Thymus (tissue), 11 donors: Measurements from ENCODE around the gene HECA. TPM values are rescaled to one million over a fixed set of nuclear protein-coding genes. Genes with fewer than 3 reads are reported as not detected.
"Not testable (repeated sequence)": the region's sequence is repeated elsewhere in the genome, so short reads cannot be mapped to it uniquely, and the experiment has no call there.

Source experiments
- DNase-seq, 9 donors: peaks; one replicate each; pipeline ENCODE4 v3.0.0-alpha.2; 2013; ENCODE audit warnings: low spot score in 9 of 9, low read depth in 6 of 9, missing footprints in 1 of 9
- H3K27ac ChIP-seq, 2 donors: one replicate each; pipeline ENCODE4 v1.5.1; 2013; ENCODE audit warnings: control low read depth in 1 of 2, low read depth in 1 of 2, low read length in 1 of 2, mild to moderate bottlenecking in 1 of 2, moderate library complexity in 1 of 2
- H3K27me3 ChIP-seq, 2 donors: one replicate each; pipeline ENCODE4 v1.5.1; 2013; ENCODE audit warnings: low read length in 1 of 2; ENCODE audit not compliant: control insufficient read depth in 2 of 2, insufficient read depth in 1 of 2
- H3K36me3 ChIP-seq, 2 donors: one replicate each; pipeline ENCODE4 v1.5.1; 2013; ENCODE audit warnings: low read length in 1 of 2, mild to moderate bottlenecking in 1 of 2, moderate library complexity in 1 of 2; ENCODE audit not compliant: control insufficient read depth in 2 of 2, insufficient read depth in 2 of 2
- H3K4me1 ChIP-seq, 2 donors: one replicate each; pipeline ENCODE4 v1.5.1; 2013; ENCODE audit warnings: low read length in 2 of 2; ENCODE audit not compliant: control insufficient read depth in 2 of 2, insufficient read depth in 2 of 2
- H3K4me3 ChIP-seq, 2 donors: one replicate each; pipeline ENCODE4 v1.5.1; 2013; ENCODE audit warnings: low read length in 2 of 2, control low read depth in 1 of 2, mild to moderate bottlenecking in 1 of 2
- H3K9me3 ChIP-seq, 2 donors: one replicate each; pipeline ENCODE4 v1.5.1; 2013; ENCODE audit warnings: low read length in 1 of 2, mild to moderate bottlenecking in 1 of 2; ENCODE audit not compliant: control insufficient read depth in 2 of 2, insufficient read depth in 1 of 2
- WGBS: extraction: QIAGEN DNeasy Blood & Tissue Kit; methylation state at CpG from one replicate; pipeline ENCODE4 v1.1.7; 2013; 5-methylcytosine and 5-hydroxymethylcytosine counted together
- polyA plus RNA-seq: library from polyadenylated mRNA; stranded (reverse); fragments of 200-250 nt; gene quantifications from one replicate; pipeline ENCODE4 v1.2.3, GENCODE V29; 2013
- total RNA-seq: library from RNA; stranded (reverse); fragments of 120-200 nt; gene quantifications from one replicate; pipeline ENCODE4 v1.2.4, GENCODE V29; 2013
- donor health status: healthy.

The HECA gene
- total and polyA plus RNA-seq, 2 donors, result 29.7 to 36.0 TPM

DNA sequence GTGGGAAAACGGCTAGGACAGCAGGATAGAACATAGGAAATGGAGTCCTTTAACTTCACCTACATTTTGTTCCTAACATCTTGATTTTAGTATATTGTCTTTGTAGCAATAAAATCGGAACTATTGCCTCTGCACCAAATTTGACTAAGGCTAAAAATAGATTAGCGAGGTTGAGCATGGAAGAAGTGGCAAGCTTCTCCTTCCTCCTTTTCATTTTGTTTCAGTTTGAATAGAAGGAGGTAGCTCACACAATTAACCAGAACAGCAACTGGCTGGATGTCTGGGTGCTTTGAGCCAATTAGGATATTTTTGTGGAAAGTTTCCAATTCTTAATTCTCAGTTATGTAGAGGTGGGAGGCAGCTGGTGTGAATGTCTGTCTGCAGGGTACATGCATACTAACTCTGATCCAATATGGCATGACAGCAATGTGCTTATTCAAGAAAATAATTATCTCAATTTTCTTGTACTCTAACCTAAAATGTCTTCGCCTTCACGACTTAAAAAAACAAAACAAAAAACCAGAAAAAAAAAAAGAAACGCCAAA, 3.1 kb upstream of the HECA start:
- peaks cover 0 to 8% of the 10 kb centered on the region in 2 donors for H3K9me3 ChIP-seq
- H3K27me3 ChIP-seq, result no peaks in the 10 kb centered on the region
- DNase-seq, result no peak
- H3K36me3 ChIP-seq, result no peaks in the 10 kb centered on the region
- 56% methylated on average over 6 of the region's 6 CpGs for WGBS
- no peak overlapping the region for H3K4me3 ChIP-seq
- H3K27ac ChIP-seq, result peak overlapping the region; percentile 13
- H3K4me1 ChIP-seq, result peaks cover 9 to 24% of the 10 kb centered on the region in 2 donors

DNA sequence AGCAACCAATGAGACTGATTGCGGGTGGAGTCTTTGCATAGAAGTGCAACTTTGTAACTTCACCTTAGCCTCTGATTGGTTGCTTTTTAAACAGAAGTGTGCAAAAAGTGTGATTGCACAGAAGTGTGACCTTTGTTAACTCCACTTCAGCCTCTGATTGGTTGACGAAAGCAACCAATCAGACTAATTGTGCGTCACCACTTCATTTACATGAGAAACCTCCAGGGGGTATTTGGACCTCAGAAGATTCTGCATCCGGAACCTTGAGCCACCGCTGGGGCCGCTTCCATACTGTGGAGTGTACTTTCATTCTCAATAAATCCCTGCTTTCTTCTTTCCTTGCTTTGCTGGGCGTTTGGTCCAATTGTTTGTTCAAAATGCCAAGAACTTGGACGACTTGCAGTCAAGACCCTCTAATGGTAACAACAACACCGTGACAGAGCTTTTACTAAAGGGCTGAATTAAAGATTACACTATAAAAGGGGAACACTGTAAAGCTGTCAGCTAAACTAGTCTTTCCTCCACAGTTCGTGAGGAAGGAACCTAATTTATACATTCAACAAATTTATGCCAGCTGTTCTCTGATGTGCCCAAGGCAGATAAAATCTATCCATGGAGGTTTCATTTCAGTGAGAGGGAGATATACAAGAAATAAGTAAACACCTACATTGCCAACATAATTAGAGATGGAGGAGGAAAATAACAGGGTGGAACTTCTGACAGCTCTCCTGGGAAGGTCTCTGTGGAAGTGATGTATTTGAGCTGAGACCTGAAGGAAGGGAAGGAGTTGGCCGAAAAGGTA, 1.4 kb upstream of the HECA start:
- Histone ChIP-seq H3K27me3 (no peaks in the 10 kb centered on the region), H3K4me1 (peaks cover 10 to 25% of the 10 kb centered on the region in 2 donors), H3K9me3 (peaks cover 0 to 8% of the 10 kb centered on the region in 2 donors), H3K27ac (peak overlapping the region; percentile 32 to 62), H3K4me3 (no peak overlapping the region), H3K36me3 (peaks cover 0 to 7% of the 10 kb centered on the region in 2 donors)
- WGBS, result 76% methylated on average over 11 of the region's 11 CpGs
- no peak for DNase-seq

DNA sequence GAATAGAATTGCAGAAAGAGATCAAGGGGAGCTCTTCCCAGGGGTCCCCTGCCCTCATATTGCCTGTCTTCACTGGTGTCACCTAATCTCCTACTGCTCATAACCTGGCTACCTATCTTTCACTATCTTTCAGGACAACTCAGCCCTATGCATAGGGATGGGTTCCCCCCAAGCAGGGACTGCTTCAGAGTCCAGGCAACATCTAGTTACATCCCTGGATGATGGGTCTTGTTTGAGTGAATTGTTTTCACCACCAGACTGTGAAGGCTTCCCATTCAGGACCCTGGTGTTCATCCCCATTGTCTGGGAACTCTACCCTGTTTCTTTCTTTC, 850 bp upstream of the HECA start:
- Histone ChIP-seq H3K9me3 (peaks cover 0 to 8% of the 10 kb centered on the region in 2 donors), H3K27ac (peak overlapping the region; percentile 32 to 62), H3K4me1 (peaks cover 11 to 26% of the 10 kb centered on the region in 2 donors), H3K4me3 (no peak overlapping the region), H3K36me3 (peaks cover 0 to 7% of the 10 kb centered on the region in 2 donors), H3K27me3 (no peaks in the 10 kb centered on the region)
- DNase-seq, result no peak

DNA sequence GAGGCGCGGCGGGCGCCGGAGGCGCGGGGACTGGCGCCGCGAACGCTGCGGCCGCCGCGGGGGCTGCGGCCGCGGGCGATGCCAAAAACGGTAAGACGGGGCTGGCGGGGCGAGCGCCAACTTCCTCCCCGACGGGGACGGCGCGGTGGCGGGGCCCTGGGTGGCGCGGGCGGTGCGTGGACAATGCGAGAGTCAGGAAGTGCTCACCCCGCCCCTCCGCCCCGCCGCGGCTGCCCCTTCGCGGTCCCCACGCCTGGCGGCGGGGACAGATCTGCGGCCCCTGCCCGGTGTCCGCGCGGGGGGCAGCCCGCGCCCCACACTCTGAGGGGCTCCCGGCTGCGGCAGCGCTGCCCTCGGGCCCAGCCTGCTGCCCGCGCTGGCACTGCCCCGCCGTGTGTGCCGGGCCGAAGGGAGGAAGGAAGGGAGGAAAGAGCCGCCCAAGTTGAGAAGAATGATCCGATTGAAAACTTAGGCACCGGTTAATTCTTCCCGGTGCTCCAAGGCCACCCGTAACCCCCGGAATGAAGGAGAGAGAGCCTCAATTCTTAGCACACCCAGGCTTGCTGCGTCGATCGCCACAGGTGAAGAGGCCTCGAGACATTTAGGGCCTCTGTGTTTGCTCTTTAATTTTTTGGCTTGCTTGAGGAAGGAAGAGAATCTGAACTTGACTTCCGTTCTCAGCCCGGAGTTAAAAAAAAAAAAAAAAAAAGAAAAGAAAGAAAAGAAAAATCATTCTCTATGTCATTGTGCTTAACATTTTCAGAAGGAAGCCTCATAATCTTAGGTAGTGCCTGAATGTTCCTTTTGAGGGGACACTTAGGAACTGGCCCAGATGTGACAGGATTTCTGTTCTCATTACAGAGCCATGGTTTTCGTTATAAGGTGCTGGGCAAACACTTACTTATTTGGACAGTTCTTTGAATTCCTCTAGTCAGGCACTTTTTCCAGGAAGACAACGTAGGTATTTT, 982 bp downstream of the HECA start:
- WGBS, result under 1% methylated on average over 76 of the region's 76 CpGs
- H3K4me1 ChIP-seq, result peaks cover 14 to 28% of the 10 kb centered on the region in 2 donors
- peak overlapping the region; percentile 77 to 83 for H3K4me3 ChIP-seq
- peak in 2 of 9 donors; percentile 64 to 84 for DNase-seq
- no peaks in the 10 kb centered on the region for H3K27me3 ChIP-seq
- peaks cover 0 to 8% of the 10 kb centered on the region in 2 donors for H3K9me3 ChIP-seq
- peak overlapping the region; percentile 94 to 98 for H3K27ac ChIP-seq
- H3K36me3 ChIP-seq, result peaks cover 0 to 10% of the 10 kb centered on the region in 2 donors

DNA sequence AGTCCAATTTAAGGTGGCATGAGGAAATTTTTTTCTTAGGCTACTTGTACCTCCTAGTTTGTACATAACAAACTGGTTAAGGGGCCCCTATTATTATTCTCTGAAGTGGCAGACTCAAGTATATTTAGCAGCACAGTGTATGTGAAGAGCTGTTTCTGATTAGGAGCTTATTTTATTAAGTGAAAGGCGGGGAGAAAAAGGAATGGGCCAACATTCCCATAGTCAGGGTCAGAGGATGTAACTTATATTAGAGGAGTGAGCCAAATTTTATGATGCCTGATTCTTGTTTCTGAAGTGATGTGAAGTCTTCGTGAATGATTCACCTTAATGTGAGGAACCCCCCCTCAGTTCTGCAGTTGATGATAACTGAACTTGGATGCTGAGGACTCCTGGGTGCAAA, 2.8 kb downstream of the HECA start:
- Histone ChIP-seq H3K36me3 (peaks cover 0 to 10% of the 10 kb centered on the region in 2 donors), H3K27ac (no peak overlapping the region), H3K4me1 (peaks cover 11 to 22% of the 10 kb centered on the region in 2 donors), H3K9me3 (peaks cover 0 to 8% of the 10 kb centered on the region in 2 donors), H3K27me3 (no peaks in the 10 kb centered on the region), H3K4me3 (peak overlapping the region; percentile 77 to 83)
- WGBS, result 86% methylated on average over 2 of the region's 2 CpGs
- DNase-seq, result no peak

DNA sequence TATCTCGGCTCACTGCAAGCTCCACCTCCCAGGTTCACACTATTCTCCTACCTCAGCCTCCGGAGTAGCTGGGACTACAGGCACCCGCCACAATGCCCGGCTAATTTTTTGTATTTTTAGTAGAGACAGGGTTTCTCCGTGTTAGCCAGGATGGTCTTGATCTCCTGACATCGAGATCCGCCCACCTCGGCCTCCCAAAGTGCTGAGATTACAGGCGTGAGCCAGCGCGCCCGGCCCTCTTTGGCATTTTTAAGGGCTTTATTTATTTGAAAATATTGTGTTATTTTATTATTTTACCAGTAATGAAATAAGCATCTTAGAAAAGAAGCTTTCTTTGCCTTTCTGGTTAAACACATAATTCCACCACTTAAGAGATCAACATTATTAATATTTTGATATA, 6.0 kb downstream of the HECA start:
- H3K4me3 ChIP-seq, H3K36me3 ChIP-seq, H3K27ac ChIP-seq, H3K27me3 ChIP-seq, DNase-seq, H3K9me3 ChIP-seq: not testable (repeated sequence)
- H3K4me1 ChIP-seq, result peaks cover 18 to 23% of the 10 kb centered on the region in 2 donors
- WGBS, result 96% methylated on average over 12 of the region's 12 CpGs

DNA sequence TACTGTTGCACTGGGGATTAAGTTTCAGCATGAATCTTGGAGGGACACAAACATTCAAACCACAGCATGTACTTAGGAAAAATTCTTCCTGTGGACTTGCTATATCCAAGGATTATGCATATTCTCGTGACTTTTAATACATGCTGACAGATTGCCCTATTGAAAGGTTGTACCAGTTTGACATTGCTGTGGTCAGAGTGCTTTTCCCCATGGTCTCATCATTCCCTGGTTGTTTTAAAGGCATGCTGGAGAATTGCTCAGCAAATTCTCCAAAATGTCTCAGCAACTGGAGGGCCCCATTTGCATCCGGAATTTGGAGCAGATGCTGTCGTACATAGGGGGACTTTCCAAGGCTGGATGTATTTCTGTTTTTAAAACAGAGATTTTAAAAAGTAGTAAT, 7.4 kb downstream of the HECA start:
- no peak overlapping the region for H3K4me3 ChIP-seq
- no peak overlapping the region for H3K27ac ChIP-seq
- no peaks in the 10 kb centered on the region for H3K27me3 ChIP-seq
- DNase-seq, result no peak
- 96% methylated on average over 3 of the region's 3 CpGs for WGBS
- no peaks in the 10 kb centered on the region for H3K9me3 ChIP-seq
- H3K4me1 ChIP-seq, result peaks cover 18 to 26% of the 10 kb centered on the region in 2 donors
- peaks cover 3 to 12% of the 10 kb centered on the region in 2 donors for H3K36me3 ChIP-seq

DNA sequence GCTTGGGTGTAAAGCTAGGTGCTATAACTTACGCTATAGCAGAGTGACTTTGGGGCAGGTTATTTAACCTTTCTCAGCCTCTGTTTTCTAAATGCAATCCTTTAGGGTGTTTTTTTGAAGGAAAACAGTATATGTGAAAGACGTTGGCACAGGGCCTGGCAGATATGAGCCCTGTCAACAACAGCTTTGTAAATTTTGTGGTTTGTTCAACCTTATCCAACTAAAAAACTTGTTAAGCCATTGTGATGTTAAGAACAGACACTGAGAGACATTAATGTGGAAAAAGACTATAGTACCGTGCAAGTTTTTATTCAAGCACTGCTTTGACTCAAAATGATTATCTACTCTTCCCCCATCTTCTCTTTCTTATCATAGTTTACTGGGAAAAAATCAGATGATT, 8.2 kb downstream of the HECA start:
- no peak overlapping the region for H3K27ac ChIP-seq
- WGBS, result 78% methylated on average over 3 of the region's 3 CpGs
- peaks cover 22 to 26% of the 10 kb centered on the region in 2 donors for H3K4me1 ChIP-seq
- no peak for DNase-seq
- no peaks in the 10 kb centered on the region for H3K9me3 ChIP-seq
- H3K4me3 ChIP-seq, result no peak overlapping the region
- no peaks in the 10 kb centered on the region for H3K27me3 ChIP-seq
- H3K36me3 ChIP-seq, result peaks cover 3 to 8% of the 10 kb centered on the region in 2 donors
